Measurements from ENCODE around the gene NEAT1.

GRCh38 chr11:65420506-65420905 is 2.1 kb upstream of the NEAT1 start:
- no peak for TF ChIP-seq POLR2AphosphoS5 (IDR thresholded peaks at IDR 0.05; ENCODE audit: low read depth, low read length)
- no peak for TF ChIP-seq POU2F2 (IDR thresholded peaks at IDR 0.05; ENCODE audit: low read depth, low read length)
- no peak for TF ChIP-seq POLR2A (IDR thresholded peaks at IDR 0.05; ENCODE audit: low read depth, low read length)
- no peak for TF ChIP-seq SPI1 (IDR thresholded peaks at IDR 0.05; ENCODE audit: low read depth, low read length)
- no peak for TF ChIP-seq TAF1 (IDR thresholded peaks at IDR 0.05; ENCODE audit: low read depth, low read length)
- TF ChIP-seq PAX5 (IDR thresholded peaks at IDR 0.05; ENCODE audit: insufficient read depth, low read length, severe bottlenecking): no peak

Data from GM12891 (cell line).